WTC11 (cell line): ENCODE data around the gene KNSTRN. TPM values are rescaled to one million over a fixed set of nuclear protein-coding genes. Genes with fewer than 3 reads are reported as not detected.

ENCODE experiments used
- ATAC-seq: fragments of 200-7000 bp; cut with Tn5 transposase; 2 replicates; pipeline ENCODE4 v1.10.0; 2021; ENCODE audit warnings: mild to moderate bottlenecking, moderate library complexity
- CTCF ChIA-PET: fragments of 300-600 bp; sonication (Branson Sonifier 250); formaldehyde crosslinking; loops from one replicate; lab custom pipeline; 2021; ENCODE audit warnings: antibody characterized with exemption; lab: Charles Lee
- POLR2A ChIA-PET: fragments of 350-600 bp; sonication (Branson Sonifier 250); formaldehyde crosslinking; loops from one replicate; lab custom pipeline; 2021; ENCODE audit warnings: antibody characterized with exemption; lab: Charles Lee
- DNase-seq: peaks from one replicate; pipeline ENCODE4 v3.0.0; 2021; ENCODE audit warnings: low spot score
- H3K27ac Mint-ChIP-seq: 2 replicates; pipeline ENCODE4 v1.8.0; 2021; ENCODE audit warnings: mixed read lengths
- H3K27me3 Mint-ChIP-seq: 2 replicates; pipeline ENCODE4 v1.8.0; 2021; ENCODE audit warnings: low read depth, mild to moderate bottlenecking, moderate library complexity, mixed read lengths
- H3K36me3 Mint-ChIP-seq: 2 replicates; pipeline ENCODE4 v1.8.0; 2021; ENCODE audit warnings: mixed read lengths
- H3K4me1 Mint-ChIP-seq: 2 replicates; pipeline ENCODE4 v1.8.0; 2022; ENCODE audit warnings: mixed read lengths
- H3K4me3 Mint-ChIP-seq: 2 replicates; pipeline ENCODE4 v1.8.0; 2021; ENCODE audit warnings: mild to moderate bottlenecking, moderate library complexity, mixed read lengths
- H3K9me3 Mint-ChIP-seq: 2 replicates; pipeline ENCODE4 v1.8.0; 2021; ENCODE audit warnings: mixed read lengths
- ATF6 ChIP-seq: sonication (generic); formaldehyde crosslinking; IDR thresholded peaks from 2 replicates; pipeline ENCODE4 v1.8.1; 2023; ENCODE audit warnings: mild to moderate bottlenecking, missing genetic modification reagents
- CREM ChIP-seq: sonication (generic); formaldehyde crosslinking; IDR thresholded peaks from 2 replicates; pipeline ENCODE4 v1.8.1; 2022; ENCODE audit warnings: mild to moderate bottlenecking, missing genetic modification reagents, moderate library complexity
- ELF4 ChIP-seq: sonication (generic); formaldehyde crosslinking; IDR thresholded peaks from 2 replicates; pipeline ENCODE4 v1.8.1; 2022; ENCODE audit warnings: low read depth, mild to moderate bottlenecking, moderate library complexity, missing genetic modification reagents
- ESRRA ChIP-seq: sonication (generic); formaldehyde crosslinking; IDR thresholded peaks from 2 replicates; pipeline ENCODE4 v1.8.1; 2022; ENCODE audit warnings: mild to moderate bottlenecking, missing genetic modification reagents, borderline replicate concordance
- FOXP1 ChIP-seq: sonication (generic); formaldehyde crosslinking; IDR thresholded peaks from 2 replicates; pipeline ENCODE4 v1.8.0; 2022; ENCODE audit warnings: missing genetic modification reagents, mild to moderate bottlenecking, moderate library complexity, borderline replicate concordance
- FOXP4 ChIP-seq: sonication (generic); formaldehyde crosslinking; IDR thresholded peaks from 2 replicates; pipeline ENCODE4 v1.8.0; 2022; ENCODE audit warnings: mild to moderate bottlenecking, missing genetic modification reagents
- HMGXB4 ChIP-seq: sonication (generic); formaldehyde crosslinking; IDR thresholded peaks from 2 replicates; pipeline ENCODE4 v1.8.1; 2023; ENCODE audit warnings: mild to moderate bottlenecking, moderate library complexity, missing genetic modification reagents
- IRF1 ChIP-seq: sonication (generic); formaldehyde crosslinking; IDR thresholded peaks from 2 replicates; pipeline ENCODE4 v1.8.0; 2023; ENCODE audit warnings: missing genetic modification reagents
- MYBL2 ChIP-seq: sonication (generic); formaldehyde crosslinking; IDR thresholded peaks from 2 replicates; pipeline ENCODE4 v1.8.1; 2023; ENCODE audit warnings: mild to moderate bottlenecking, moderate library complexity, missing genetic modification reagents
- NFYB ChIP-seq: sonication (generic); formaldehyde crosslinking; conservative IDR thresholded peaks from 2 replicates; pipeline ENCODE4 v1.8.0; 2022; ENCODE audit warnings: low read depth, missing genetic modification reagents
- NR2C2 ChIP-seq: sonication (generic); formaldehyde crosslinking; IDR thresholded peaks from 2 replicates; pipeline ENCODE4 v1.8.0; 2022; ENCODE audit warnings: mild to moderate bottlenecking, missing genetic modification reagents
- OVOL2 ChIP-seq: fragments of 250-450 bp; sonication (Bioruptor Pico); IDR thresholded peaks from 2 replicates; pipeline ENCODE4 v1.9.0; 2021; ENCODE audit warnings: mild to moderate bottlenecking, borderline replicate concordance
- SMAD3 ChIP-seq: sonication (generic); formaldehyde crosslinking; IDR thresholded peaks from 2 replicates; pipeline ENCODE4 v1.8.0; 2022; ENCODE audit warnings: missing genetic modification reagents, mild to moderate bottlenecking, borderline replicate concordance
- ZNF138 ChIP-seq: sonication (generic); formaldehyde crosslinking; conservative IDR thresholded peaks from 2 replicates; pipeline ENCODE4 v1.8.1; 2022; ENCODE audit warnings: mild to moderate bottlenecking, moderate library complexity, missing genetic modification reagents
- ZNF219 ChIP-seq: sonication (generic); formaldehyde crosslinking; IDR thresholded peaks from 2 replicates; pipeline ENCODE4 v1.8.0; 2023; ENCODE audit warnings: missing genetic modification reagents, mild to moderate bottlenecking, borderline replicate concordance
- ZNF416 ChIP-seq: fragments of 250-450 bp; sonication (Bioruptor Pico); IDR thresholded peaks from 2 replicates; pipeline ENCODE4 v1.9.0; 2021; ENCODE audit warnings: mild to moderate bottlenecking, inconsistent platforms
- ZNF425 ChIP-seq: fragments of 250-450 bp; sonication (Bioruptor Pico); conservative IDR thresholded peaks from 2 replicates; pipeline ENCODE4 v1.9.0; 2021; ENCODE audit warnings: mild to moderate bottlenecking
- ZNF671 ChIP-seq: fragments of 250-450 bp; sonication (Bioruptor Pico); IDR thresholded peaks from 2 replicates; pipeline ENCODE4 v1.8.0; 2021; ENCODE audit warnings: mild to moderate bottlenecking
- ZSCAN18 ChIP-seq: fragments of 250-450 bp; sonication (Bioruptor Pico); IDR thresholded peaks from 2 replicates; pipeline ENCODE4 v2.1.2; 2022; ENCODE audit warnings: mild to moderate bottlenecking, moderate library complexity
- total RNA-seq: library from RNA; stranded (reverse); gene quantifications from 3 replicates; pipeline ENCODE4 v1.2.3, GENCODE V29; 2021

The KNSTRN gene
- total RNA-seq, 1 experiment from 2014 or later, result 73.4 TPM

- no peak for TF ChIP-seq FOXP1 (CRISPR knock-in tag)
- no peak for TF ChIP-seq ATF6
- TF ChIP-seq, all 79 proteins: peak for 0
Measured at GRCh38 chr15:40389824-40390595, 7.5 kb downstream of the KNSTRN start (continued).

GRCh38 chr15:40392986-40393948, 10.7 kb downstream of the KNSTRN start:
- Mint-ChIP-seq H3K36me3 (peaks cover 57% of the 10 kb centered on the region), H3K27me3 (no peaks in the 10 kb centered on the region), H3K4me3 (no peak overlapping the region), H3K9me3 (peaks cover 7% of the 10 kb centered on the region), H3K27ac (no peak overlapping the region), H3K4me1 (no peaks in the 10 kb centered on the region)
- CTCF ChIA-PET, result no interaction called here
- POLR2A ChIA-PET, result no interaction called here
- ATAC-seq (no peak), DNase-seq (no peak)
- TF ChIP-seq IRF1 (CRISPR knock-in tag) (no peak), NR2C2 (CRISPR knock-in tag) (no peak), NFYB (CRISPR knock-in tag) (no peak), MYBL2 (CRISPR knock-in tag) (no peak), ZNF425 (no peak), ZNF138 (no peak), ZNF219 (CRISPR knock-in tag) (no peak), ATF6 (no peak), OVOL2 (CRISPR knock-in tag) (no peak), ZNF671 (CRISPR knock-in tag) (no peak), ELF4 (CRISPR knock-in tag) (no peak), CREM (CRISPR knock-in tag) (no peak), FOXP4 (no peak), ZSCAN18 (CRISPR knock-in tag) (no peak), ZNF416 (CRISPR knock-in tag) (no peak), HMGXB4 (CRISPR knock-in tag) (no peak), ESRRA (CRISPR knock-in tag) (no peak), SMAD3 (CRISPR knock-in tag) (no peak)
